Erythroblast (primary cell): ENCODE measurements around the gene DARS2.

ENCODE experiments used
- GATA1 ChIP-seq: IDR thresholded peaks from 2 replicates; pipeline ENCODE4 v1.6.1; 2011; ENCODE audit warnings: low read depth, mild to moderate bottlenecking, control low read depth, low read length, moderate library complexity
- POLR2A ChIP-seq: IDR thresholded peaks from 2 replicates; pipeline ENCODE4 v1.6.1; 2011; ENCODE audit warnings: mild to moderate bottlenecking, low read length

- TF ChIP-seq POLR2A (no peak), GATA1 (no peak)
Observed at GRCh38 chr1:173866413-173867115, 42.1 kb downstream of the DARS2 start.
